Mucosa of descending colon (tissue), 3 donors: ENCODE data around the gene ARRB2. TPM values are rescaled to one million over a fixed set of nuclear protein-coding genes. Genes with fewer than 3 reads are reported as not detected.
A peak's percentile ranks its signal among the peaks of the same experiment; 100 is the strongest.
"Not testable (repeated sequence)": the region's sequence is repeated elsewhere in the genome, so short reads cannot be mapped to it uniquely, and the experiment has no call there.

Experiments used
- ATAC-seq: fragments of 200-7000 bp; cut with Tn5 transposase; one replicate; pipeline ENCODE4 v1.9.1; 2020; ENCODE audit warnings: mild to moderate bottlenecking, moderate library complexity
- DNase-seq, 3 donors: peaks; one replicate each; pipeline ENCODE4 v3.0.0-alpha.2; 2020
- H3K36me3 ChIP-seq: fragments of 200-600 bp; one replicate; pipeline ENCODE4 v1.8.0; 2021; ENCODE audit warnings: low read depth, mild to moderate bottlenecking
- H3K4me1 ChIP-seq: fragments of 200-600 bp; one replicate; pipeline ENCODE4 v1.8.0; 2021; ENCODE audit warnings: low read depth, mild to moderate bottlenecking
- H3K4me3 ChIP-seq: fragments of 200-600 bp; one replicate; pipeline ENCODE4 v1.8.0; 2021; ENCODE audit warnings: mild to moderate bottlenecking
- H3K9me3 ChIP-seq: fragments of 200-600 bp; one replicate; pipeline ENCODE4 v1.8.0; 2021; ENCODE audit warnings: mild to moderate bottlenecking
- intact Hi-C, 2 donors: fragments of 100-400 bp; cut with DNase I in 1 of 2; cut with micrococcal nuclease in 1 of 2; formaldehyde crosslinking; loops; one replicate each; pipeline versions ENCODE4 v1.11.0 to v1.11.1; 2022; cut with DNase I, micrococcal nuclease
- total RNA-seq, 3 donors: library from RNA; stranded (reverse); fragmentation: NEBNext Ultra II Directional in 2 of 3; extraction: Animal tissue kit (Norgen Biotek cat#: 25700) in 2 of 3; gene quantifications; one replicate each; pipeline versions ENCODE4 v1.2.1 to v1.2.4, GENCODE V29; 2021 to 2023
- TF ChIP-seq, protein P1 (sequence below): fragments of 200-600 bp; IDR thresholded peaks from one replicate; pipeline ENCODE4 v1.8.0; 2022; ENCODE audit warnings: antibody characterized with exemption, mild to moderate bottlenecking
- donor health status: DM: no; HTN: no; CAD: no; lungs with moderate emphysema.
- donor health status: DM: no; HTN: no; CAD: no.
- donor health status: DM: no; HTN: yes; CAD: no.

The ARRB2 gene
- total RNA-seq, 3 donors from 2014 or later, result 29.7 to 56.5 (median 49.9) TPM

DNA sequence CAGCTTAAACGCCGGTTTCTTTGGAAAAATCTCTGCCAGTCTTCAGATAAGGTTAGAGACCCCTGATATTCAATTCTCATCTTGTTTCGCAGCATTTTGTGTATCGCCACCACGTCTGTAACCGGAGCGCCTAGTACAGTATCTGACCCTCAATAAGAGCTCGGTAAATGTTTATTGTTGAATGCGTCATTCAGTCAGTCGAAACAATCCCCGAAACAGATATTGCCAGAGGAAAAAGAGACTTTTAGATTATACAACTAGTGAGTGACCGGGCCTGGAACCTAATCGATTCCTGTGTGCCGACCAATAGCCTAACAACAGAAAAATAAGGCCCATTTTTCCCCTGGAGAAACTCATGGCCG lies 7.1 kb upstream of the ARRB2 start:
- Histone ChIP-seq H3K4me1 (peaks cover 12% of the 10 kb centered on the region), H3K9me3 (no peaks in the 10 kb centered on the region), H3K4me3 (peak overlapping the region; percentile 76), H3K36me3 (no peaks in the 10 kb centered on the region)
- ATAC-seq (no peak), DNase-seq (no peak)
- intact Hi-C loops, result loop anchor here in 1 of 2 donors (10.0 kb wide), 1 partner anchor 181 kb away; no protein-coding TSS in a partner anchor
- TF ChIP-seq, protein P1, sequence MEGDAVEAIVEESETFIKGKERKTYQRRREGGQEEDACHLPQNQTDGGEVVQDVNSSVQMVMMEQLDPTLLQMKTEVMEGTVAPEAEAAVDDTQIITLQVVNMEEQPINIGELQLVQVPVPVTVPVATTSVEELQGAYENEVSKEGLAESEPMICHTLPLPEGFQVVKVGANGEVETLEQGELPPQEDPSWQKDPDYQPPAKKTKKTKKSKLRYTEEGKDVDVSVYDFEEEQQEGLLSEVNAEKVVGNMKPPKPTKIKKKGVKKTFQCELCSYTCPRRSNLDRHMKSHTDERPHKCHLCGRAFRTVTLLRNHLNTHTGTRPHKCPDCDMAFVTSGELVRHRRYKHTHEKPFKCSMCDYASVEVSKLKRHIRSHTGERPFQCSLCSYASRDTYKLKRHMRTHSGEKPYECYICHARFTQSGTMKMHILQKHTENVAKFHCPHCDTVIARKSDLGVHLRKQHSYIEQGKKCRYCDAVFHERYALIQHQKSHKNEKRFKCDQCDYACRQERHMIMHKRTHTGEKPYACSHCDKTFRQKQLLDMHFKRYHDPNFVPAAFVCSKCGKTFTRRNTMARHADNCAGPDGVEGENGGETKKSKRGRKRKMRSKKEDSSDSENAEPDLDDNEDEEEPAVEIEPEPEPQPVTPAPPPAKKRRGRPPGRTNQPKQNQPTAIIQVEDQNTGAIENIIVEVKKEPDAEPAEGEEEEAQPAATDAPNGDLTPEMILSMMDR, result no peak

DNA sequence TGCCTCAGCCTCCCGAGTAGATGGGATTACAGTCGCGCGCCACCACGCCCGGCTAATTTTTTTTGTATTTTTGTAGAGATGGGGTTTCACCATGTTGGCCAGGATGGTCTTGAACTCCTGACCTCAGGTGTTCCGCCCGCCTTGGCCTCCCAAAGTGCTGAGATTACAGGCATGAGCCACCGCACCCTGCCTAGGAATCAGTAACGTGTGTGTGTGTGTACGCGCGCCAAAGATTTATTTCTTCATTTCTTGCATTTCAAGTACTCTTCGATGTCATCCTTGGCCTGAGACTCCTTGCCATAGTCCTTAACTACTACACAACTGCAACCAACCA lies 5.9 kb upstream of the ARRB2 start:
- not testable (repeated sequence) for H3K4me3 ChIP-seq, H3K9me3 ChIP-seq, DNase-seq, ATAC-seq, H3K36me3 ChIP-seq
- intact Hi-C loops, result loop anchor here in 1 of 2 donors (10.0 kb wide), 1 partner anchor 180 kb away; no protein-coding TSS in a partner anchor
- H3K4me1 ChIP-seq, result peaks cover 12% of the 10 kb centered on the region

DNA sequence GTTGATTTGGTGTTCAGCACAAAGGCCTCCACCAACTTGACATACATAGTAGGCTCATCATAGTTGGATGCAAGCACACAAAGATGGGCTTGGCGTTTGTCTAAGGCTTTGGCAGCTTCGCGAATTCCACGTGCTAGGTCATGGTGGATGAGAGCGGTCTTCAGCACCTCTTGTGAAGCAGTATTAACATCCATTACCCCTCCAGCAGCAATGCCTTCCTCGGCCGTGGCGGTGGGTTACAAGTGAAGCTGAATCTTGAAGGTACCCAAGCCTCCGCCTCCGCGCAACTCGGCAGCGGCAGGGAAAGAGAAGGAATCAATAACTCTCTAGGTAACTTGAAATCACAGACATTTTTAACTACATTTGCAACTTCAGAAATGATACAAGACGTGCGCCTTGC lies 5.4 kb upstream of the ARRB2 start:
- Histone ChIP-seq H3K36me3 (no peaks in the 10 kb centered on the region), H3K4me3 (no peak overlapping the region), H3K9me3 (no peaks in the 10 kb centered on the region), H3K4me1 (peaks cover 12% of the 10 kb centered on the region)
- intact Hi-C loops, result loop anchor here in 1 of 2 donors (10.0 kb wide), 1 partner anchor 180 kb away; no protein-coding TSS in a partner anchor
- ATAC-seq (no peak), DNase-seq (no peak)
- TF ChIP-seq, protein P1, result no peak

DNA sequence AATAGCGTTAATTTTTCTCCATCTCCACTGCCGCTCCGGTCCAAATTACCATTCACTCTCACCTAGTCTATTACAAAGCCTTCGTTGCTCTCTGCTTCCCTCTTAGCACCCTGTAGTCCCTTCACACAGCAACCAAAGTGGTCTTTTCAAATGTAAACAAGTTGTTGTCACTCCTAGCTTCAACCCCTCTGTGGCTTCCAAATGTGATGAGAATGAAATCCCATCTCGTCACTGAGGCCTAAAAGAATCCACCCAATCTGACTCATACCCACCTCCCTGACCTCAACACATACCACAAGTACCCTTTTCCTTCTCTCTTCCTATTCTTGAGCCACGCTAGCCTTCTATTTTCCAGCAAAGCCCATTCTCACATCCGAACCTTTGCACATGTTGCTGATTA lies 4.3 kb upstream of the ARRB2 start:
- Histone ChIP-seq H3K4me1 (peaks cover 16% of the 10 kb centered on the region), H3K36me3 (no peaks in the 10 kb centered on the region), H3K4me3 (no peak overlapping the region), H3K9me3 (no peaks in the 10 kb centered on the region)
- ATAC-seq (no peak), DNase-seq (no peak)
- TF ChIP-seq, protein P1, result no peak
- intact Hi-C loops, result loop anchor here in 1 of 2 donors (10.0 kb wide), 1 partner anchor 179 kb away; no protein-coding TSS in a partner anchor

DNA sequence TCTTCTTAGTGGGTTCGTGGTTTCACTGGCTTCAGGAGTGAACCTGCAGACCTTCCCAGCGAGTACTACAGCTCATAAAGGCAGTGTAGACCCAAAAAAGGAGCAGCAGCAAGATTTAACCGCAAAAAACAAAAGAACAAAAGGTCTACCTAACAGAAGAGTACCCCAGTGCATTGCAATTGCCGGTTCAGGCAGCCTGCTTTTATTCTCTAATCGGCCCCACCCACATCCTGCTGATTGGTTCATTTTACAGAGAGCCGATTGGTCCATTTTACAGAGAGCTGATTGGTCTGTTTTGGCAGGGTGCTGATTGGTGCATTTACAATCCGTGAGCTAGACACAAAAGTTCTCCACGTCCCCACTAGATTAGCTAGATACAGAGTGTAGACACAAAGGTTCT lies 2.0 kb upstream of the ARRB2 start:
- Histone ChIP-seq H3K4me3 (no peak overlapping the region), H3K4me1 (peaks cover 18% of the 10 kb centered on the region), H3K36me3 (no peaks in the 10 kb centered on the region), H3K9me3 (no peaks in the 10 kb centered on the region)
- no peak for DNase-seq
- TF ChIP-seq, protein P1, result no peak
- intact Hi-C loops, result loop anchor here in 1 of 2 donors (10.0 kb wide), 1 partner anchor 176 kb away; no protein-coding TSS in a partner anchor
- ATAC-seq, result no peak

DNA sequence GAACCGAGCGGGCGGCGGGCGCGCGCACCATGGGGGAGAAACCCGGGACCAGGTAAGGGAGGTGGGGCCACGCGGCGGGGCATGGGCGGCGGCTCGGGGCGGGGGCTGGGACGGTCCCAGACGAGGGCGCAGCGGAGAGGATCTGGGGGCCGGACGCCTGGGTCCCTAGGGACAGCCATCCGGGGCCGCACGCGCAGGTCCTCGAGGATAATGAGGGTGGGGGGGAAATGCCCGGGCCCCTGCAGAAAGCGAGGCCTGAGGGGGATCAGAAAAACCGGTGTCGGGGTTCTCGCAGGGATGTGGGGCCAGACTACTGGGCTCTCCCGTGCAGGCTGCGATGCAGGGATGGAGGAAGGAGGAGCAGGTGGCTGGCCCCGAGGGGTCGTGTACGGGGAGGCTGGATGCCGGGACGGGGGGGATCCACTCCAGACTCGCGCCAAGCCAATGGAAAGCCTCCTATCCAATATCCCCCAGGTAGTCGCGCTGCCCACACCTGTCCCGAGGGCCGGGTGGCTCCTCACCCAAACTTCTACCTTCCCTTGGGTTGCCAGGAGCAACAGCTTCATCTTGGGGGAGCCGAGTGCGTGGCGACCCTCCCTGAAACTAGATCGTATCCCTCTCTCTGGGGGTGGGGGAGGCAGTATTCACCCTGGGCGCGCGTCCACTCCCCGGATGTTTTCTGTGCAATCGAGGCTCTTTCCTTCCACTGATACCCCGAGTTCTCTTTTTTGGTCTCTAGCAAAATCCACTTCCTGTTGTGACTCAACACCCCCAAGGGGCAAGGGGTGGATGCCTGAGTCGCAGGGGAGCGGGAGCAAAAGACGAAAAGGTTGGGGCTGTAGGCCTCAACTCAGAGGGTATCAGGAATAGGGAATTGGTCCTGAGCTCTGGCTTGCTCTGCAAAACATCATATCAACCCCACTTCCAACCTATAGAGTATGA lies 532 bp downstream of the ARRB2 start:
- Histone ChIP-seq H3K4me1 (peaks cover 17% of the 10 kb centered on the region), H3K4me3 (peak overlapping the region; percentile 19), H3K9me3 (no peaks in the 10 kb centered on the region), H3K36me3 (no peaks in the 10 kb centered on the region)
- intact Hi-C loops, result no loop called here
- TF ChIP-seq, protein P1, result no peak
- peak; percentile 2 for ATAC-seq
- peak in 2 of 3 donors; percentile 38 to 76 for DNase-seq
